CD14-positive monocyte (primary cell): Measurements from ENCODE around the gene KIAA0040. TPM values are rescaled to one million over a fixed set of nuclear protein-coding genes. Genes with fewer than 3 reads are reported as not detected.

Experiments used
- DNase-seq, 3 donors: peaks; one replicate each; pipeline ENCODE4 v3.0.0-alpha.2; 2011 to 2022
- H2AFZ ChIP-seq: 2 replicates; pipeline ENCODE4 v1.6.0; 2012; ENCODE audit warnings: mild to moderate bottlenecking, low read depth, low read length, inconsistent platforms; ENCODE audit not compliant: insufficient read depth, poor library complexity, severe bottlenecking
- H3K27ac ChIP-seq, 2 donors: 1 replicate in 1 of 2; 2 replicates in 1 of 2; pipeline ENCODE4 v1.5.1; 2012 to 2013; ENCODE audit warnings: low read length in 2 of 2, control low read depth in 1 of 2, inconsistent platforms in 1 of 2, low read depth in 1 of 2, mild to moderate bottlenecking in 1 of 2
- H3K27me3 ChIP-seq, 2 donors: one replicate each; pipeline versions ENCODE4 v1.6.0 to v1.6.1; 2011 to 2013; ENCODE audit warnings: low read length in 2 of 2; ENCODE audit not compliant: control insufficient read depth in 2 of 2, insufficient read depth in 2 of 2
- H3K36me3 ChIP-seq, 2 donors: replicated peaks in 1 of 2; 1 replicate in 1 of 2; 2 replicates in 1 of 2; pipeline versions ENCODE4 v1.5.1 to v1.6.1; 2012 to 2013; ENCODE audit warnings: low read length in 2 of 2, control low read depth in 1 of 2, inconsistent platforms in 1 of 2, mild to moderate bottlenecking in 1 of 2; ENCODE audit not compliant: insufficient read depth in 2 of 2, control insufficient read depth in 1 of 2
- H3K4me1 ChIP-seq, 2 donors: 1 replicate in 1 of 2; 2 replicates in 1 of 2; pipeline versions ENCODE4 v1.5.1 to v1.6.1; 2012 to 2013; ENCODE audit warnings: low read length in 2 of 2, control low read depth in 1 of 2, inconsistent platforms in 1 of 2, mild to moderate bottlenecking in 1 of 2, moderate library complexity in 1 of 2; ENCODE audit not compliant: insufficient read depth in 2 of 2, control insufficient read depth in 1 of 2
- H3K4me2 ChIP-seq: replicated peaks from 2 replicates; pipeline ENCODE3; 2012; ENCODE audit warnings: low read length, moderate library complexity, mild to moderate bottlenecking; ENCODE audit not compliant: poor library complexity, severe bottlenecking; ENCODE audit errors: extremely low read depth
- H3K4me3 ChIP-seq, 3 experiments: fragments of 200-600 bp in 1 of 3; sonication (generic) in 1 of 3; replicated peaks in 1 of 3; 1 replicate in 2 of 3; 2 replicates in 1 of 3; pipeline ENCODE4 v1.5.1; 2011 to 2013; ENCODE audit warnings: low read length in 3 of 3, mild to moderate bottlenecking in 3 of 3, control low read depth in 2 of 3, low read depth in 2 of 3, inconsistent platforms in 1 of 3, moderate library complexity in 1 of 3
- H3K79me2 ChIP-seq: 2 replicates; pipeline ENCODE4 v1.6.0; 2012; ENCODE audit warnings: mild to moderate bottlenecking, control low read depth, inconsistent platforms, low read length, moderate library complexity; ENCODE audit not compliant: insufficient read depth
- H3K9ac ChIP-seq: 2 replicates; pipeline ENCODE4 v1.6.0; 2017; ENCODE audit warnings: low read length, mild to moderate bottlenecking; ENCODE audit not compliant: insufficient read depth, poor library complexity, severe bottlenecking
- H3K9me3 ChIP-seq, 2 donors: replicated peaks in 1 of 2; 1 replicate in 1 of 2; 2 replicates in 1 of 2; pipeline versions ENCODE4 v1.5.1 to v1.6.1; 2012 to 2013; ENCODE audit warnings: low read length in 2 of 2, control low read depth in 1 of 2; ENCODE audit not compliant: control insufficient read depth in 1 of 2, insufficient read depth in 1 of 2
- H4K20me1 ChIP-seq: 2 replicates; pipeline ENCODE4 v1.6.0; 2012; ENCODE audit warnings: mild to moderate bottlenecking, low read length, control low read depth, moderate library complexity; ENCODE audit not compliant: insufficient read depth
- H3K27ac Mint-ChIP-seq, 7 donors: one replicate each; pipeline ENCODE4 v1.8.0; 2020; ENCODE audit warnings: mild to moderate bottlenecking in 7 of 7, mixed read lengths in 7 of 7, moderate library complexity in 6 of 7, inconsistent platforms in 2 of 7
- H3K27me3 Mint-ChIP-seq, 3 donors: one replicate each; pipeline ENCODE4 v1.8.0; 2021 to 2022; ENCODE audit warnings: low read depth in 3 of 3, mild to moderate bottlenecking in 3 of 3, mixed read lengths in 3 of 3, moderate library complexity in 3 of 3, inconsistent platforms in 1 of 3
- H3K36me3 Mint-ChIP-seq, 2 donors: one replicate each; pipeline ENCODE4 v1.8.0; 2020; ENCODE audit warnings: mixed read lengths in 2 of 2, inconsistent platforms in 1 of 2, mild to moderate bottlenecking in 1 of 2
- H3K4me1 Mint-ChIP-seq: one replicate; pipeline ENCODE4 v1.8.0; 2020; ENCODE audit warnings: mild to moderate bottlenecking, mixed read lengths
- H3K4me3 Mint-ChIP-seq, 2 donors: one replicate each; pipeline ENCODE4 v1.8.0; 2020; ENCODE audit warnings: mild to moderate bottlenecking in 2 of 2, mixed read lengths in 2 of 2, moderate library complexity in 1 of 2
- H3K9me3 Mint-ChIP-seq, 7 donors: one replicate each; pipeline ENCODE4 v1.8.0; 2020 to 2022; ENCODE audit warnings: mixed read lengths in 7 of 7, mild to moderate bottlenecking in 6 of 7, moderate library complexity in 6 of 7, inconsistent platforms in 2 of 7
- CTCF ChIP-seq: fragments of 200-600 bp; IDR thresholded peaks from one replicate; pipeline ENCODE4 v1.8.0; 2022; ENCODE audit warnings: antibody characterized with exemption, mild to moderate bottlenecking
- WGBS: methylation state at CpG from one replicate; pipeline ENCODE4 v1.1.5; 2013; ENCODE audit warnings: missing lambda C conversion rate; ENCODE audit not compliant: insufficient coverage; 5-methylcytosine and 5-hydroxymethylcytosine counted together
- intact Hi-C, 2 donors: fragments of 100-400 bp; cut with micrococcal nuclease; formaldehyde crosslinking; loops; one replicate each; pipeline versions ENCODE4 v1.15.0 to v1.15.1; 2023
- polyA plus RNA-seq, 3 donors: library from polyadenylated mRNA; depleted of rRNA in 1 of 3; unstranded in 2 of 3; stranded (reverse) in 1 of 3; fragments of 300-500 nt in 2 of 3; fragments of >200 nt in 1 of 3; fragmentation: Illumina TruSeq in 2 of 3; gene quantifications; 1 replicate in 2 of 3; 2 replicates in 1 of 3; pipeline ENCODE4 v1.2.3, GENCODE V29; 2012 to 2021

Gene KIAA0040
- polyA plus RNA-seq, 3 donors = 24.0 to 35.4 (median 25.9) TPM

GRCh38 chr1:175126347-175126746 lies 66.2 kb downstream of the KIAA0040 start:
- no peaks in the 10 kb centered on the region for H3K36me3 ChIP-seq
- no peak overlapping the region for H3K4me2 ChIP-seq
- intact Hi-C loops = loop anchor here in 1 of 2 donors (5.0 kb wide), 1 partner anchor 89 kb away; no protein-coding TSS in a partner anchor
- no CpG with 5 or more reads among the region's 4 CpGs for WGBS
- peaks cover 7% of the 10 kb centered on the region for H3K79me2 ChIP-seq
- peaks cover 50 to 58% of the 10 kb centered on the region in 2 donors for H3K4me1 ChIP-seq
- peak overlapping the region; percentile 1 to 72 for H3K27ac ChIP-seq
- H4K20me1 ChIP-seq = no peaks in the 10 kb centered on the region
- no peaks in the 10 kb centered on the region for H3K27me3 Mint-ChIP-seq
- no peak overlapping the region for H3K9ac ChIP-seq
- H3K36me3 Mint-ChIP-seq = no peaks in the 10 kb centered on the region
- no peak overlapping the region for H3K4me3 Mint-ChIP-seq
- no peak overlapping the region for H2AFZ ChIP-seq
- H3K9me3 ChIP-seq = no peaks in the 10 kb centered on the region
- no peak for DNase-seq
- no peak overlapping the region for H3K4me3 ChIP-seq
- H3K9me3 Mint-ChIP-seq = peaks cover 0 to 6% (median 0%) of the 10 kb centered on the region in 7 donors
- TF ChIP-seq CTCF = no peak
- no peaks in the 10 kb centered on the region for H3K27me3 ChIP-seq
- H3K27ac Mint-ChIP-seq = peak overlapping the region; percentile 4 to 87 (median 73)
- H3K4me1 Mint-ChIP-seq = peaks cover 56% of the 10 kb centered on the region

- peaks cover 52% of the 10 kb centered on the region for H3K4me1 Mint-ChIP-seq
- H3K9me3 Mint-ChIP-seq = peaks cover 0 to 6% (median 0%) of the 10 kb centered on the region in 7 donors
- Histone ChIP-seq H3K36me3 (no peaks in the 10 kb centered on the region), H3K4me3 (peak overlapping the region; percentile 2 to 76 (median 55)), H4K20me1 (no peaks in the 10 kb centered on the region), H2AFZ (peak overlapping the region; percentile 70), H3K9me3 (no peaks in the 10 kb centered on the region), H3K9ac (peak overlapping the region; percentile 46), H3K4me1 (peaks cover 48 to 56% of the 10 kb centered on the region in 2 donors), H3K27ac (peak overlapping the region; percentile 11 to 79), H3K79me2 (peaks cover 7% of the 10 kb centered on the region), H3K4me2 (peak overlapping the region; percentile 88), H3K27me3 (no peaks in the 10 kb centered on the region)
- DNase-seq = peak; percentile 15 to 48 (median 34)
- peak overlapping the region; percentile 84 to 94 (median 90) for H3K27ac Mint-ChIP-seq
- TF ChIP-seq CTCF = no peak
- WGBS = no CpG with 5 or more reads among the region's 1 CpG
- H3K27me3 Mint-ChIP-seq = peaks cover 0 to 2% (median 0%) of the 10 kb centered on the region in 3 donors
- intact Hi-C loops = loop anchor here (5.0 kb wide), 2 partner anchors 88 to 93 kb away; no protein-coding TSS in a partner anchor
- no peaks in the 10 kb centered on the region for H3K36me3 Mint-ChIP-seq
- peak overlapping the region; percentile 65 to 89 for H3K4me3 Mint-ChIP-seq
These were observed 67.7 kb downstream of the KIAA0040 start for GRCh38 chr1:175124861-175125260.
